Activated naive CD8-positive, alpha-beta T cell (primary cell): ENCODE results near the gene ATL2.
"Not testable (repeated sequence)": the region's sequence is repeated elsewhere in the genome, so short reads cannot be mapped to it uniquely, and the experiment has no call there.

Source experiments
- H3K27ac Mint-ChIP-seq: one replicate; pipeline ENCODE4 v1.8.0; 2021; ENCODE audit warnings: mixed read lengths
- H3K27me3 Mint-ChIP-seq: one replicate; pipeline ENCODE4 v1.8.0; 2021; ENCODE audit warnings: mixed read lengths
- H3K36me3 Mint-ChIP-seq: one replicate; pipeline ENCODE4 v1.8.0; 2021; ENCODE audit warnings: mixed read lengths
- H3K4me1 Mint-ChIP-seq: one replicate; pipeline ENCODE4 v1.8.0; 2021; ENCODE audit warnings: low read depth, mixed read lengths
- H3K4me3 Mint-ChIP-seq: one replicate; pipeline ENCODE4 v1.8.0; 2021; ENCODE audit warnings: mild to moderate bottlenecking, mixed read lengths
- H3K9me3 Mint-ChIP-seq: one replicate; pipeline ENCODE4 v1.8.0; 2021; ENCODE audit warnings: low read depth, mixed read lengths

ATL2 gene

GRCh38 chr2:38279201-38279600 is 97.9 kb downstream of the ATL2 start:
- H3K27ac Mint-ChIP-seq: no peak overlapping the region
- no peak overlapping the region for H3K4me3 Mint-ChIP-seq
- no peaks in the 10 kb centered on the region for H3K36me3 Mint-ChIP-seq
- peaks cover 4% of the 10 kb centered on the region for H3K4me1 Mint-ChIP-seq
- H3K9me3 Mint-ChIP-seq: no peaks in the 10 kb centered on the region
- no peaks in the 10 kb centered on the region for H3K27me3 Mint-ChIP-seq

GRCh38 chr2:38278117-38278438 is 99.0 kb downstream of the ATL2 start:
- not testable (repeated sequence) for H3K27ac Mint-ChIP-seq, H3K36me3 Mint-ChIP-seq, H3K4me1 Mint-ChIP-seq, H3K27me3 Mint-ChIP-seq, H3K9me3 Mint-ChIP-seq, H3K4me3 Mint-ChIP-seq

GRCh38 chr2:38277245-38278116 is 99.6 kb downstream of the ATL2 start:
- no peak overlapping the region for H3K27ac Mint-ChIP-seq
- H3K9me3 Mint-ChIP-seq: no peaks in the 10 kb centered on the region
- peaks cover 2% of the 10 kb centered on the region for H3K4me1 Mint-ChIP-seq
- H3K27me3 Mint-ChIP-seq: no peaks in the 10 kb centered on the region
- H3K36me3 Mint-ChIP-seq: no peaks in the 10 kb centered on the region
- no peak overlapping the region for H3K4me3 Mint-ChIP-seq

- no peaks in the 10 kb centered on the region for H3K36me3 Mint-ChIP-seq
- H3K27me3 Mint-ChIP-seq: no peaks in the 10 kb centered on the region
- no peak overlapping the region for H3K27ac Mint-ChIP-seq
- H3K4me1 Mint-ChIP-seq: peaks cover 2% of the 10 kb centered on the region
- H3K4me3 Mint-ChIP-seq: no peak overlapping the region
- no peaks in the 10 kb centered on the region for H3K9me3 Mint-ChIP-seq
Measured at GRCh38 chr2:38274286-38275276, 102.5 kb downstream of the ATL2 start.

- Mint-ChIP-seq H3K27ac (no peak overlapping the region), H3K36me3 (no peaks in the 10 kb centered on the region), H3K27me3 (no peaks in the 10 kb centered on the region), H3K4me1 (peaks cover 2% of the 10 kb centered on the region), H3K4me3 (no peak overlapping the region), H3K9me3 (no peaks in the 10 kb centered on the region)
Measured at GRCh38 chr2:38271697-38272096, 105.4 kb downstream of the ATL2 start.

- no peaks in the 10 kb centered on the region for H3K27me3 Mint-ChIP-seq
- H3K9me3 Mint-ChIP-seq: no peaks in the 10 kb centered on the region
- no peak overlapping the region for H3K4me3 Mint-ChIP-seq
- H3K36me3 Mint-ChIP-seq: no peaks in the 10 kb centered on the region
- H3K27ac Mint-ChIP-seq: no peak overlapping the region
- peaks cover 2% of the 10 kb centered on the region for H3K4me1 Mint-ChIP-seq
Measured at GRCh38 chr2:38269421-38269820, 107.7 kb downstream of the ATL2 start.

- H3K36me3 Mint-ChIP-seq: no peaks in the 10 kb centered on the region
- no peak overlapping the region for H3K4me3 Mint-ChIP-seq
- H3K4me1 Mint-ChIP-seq: peaks cover 2% of the 10 kb centered on the region
- H3K27me3 Mint-ChIP-seq: no peaks in the 10 kb centered on the region
- H3K27ac Mint-ChIP-seq: no peak overlapping the region
- no peaks in the 10 kb centered on the region for H3K9me3 Mint-ChIP-seq
Measured at GRCh38 chr2:38268691-38269327, 108.3 kb downstream of the ATL2 start.

DNA sequence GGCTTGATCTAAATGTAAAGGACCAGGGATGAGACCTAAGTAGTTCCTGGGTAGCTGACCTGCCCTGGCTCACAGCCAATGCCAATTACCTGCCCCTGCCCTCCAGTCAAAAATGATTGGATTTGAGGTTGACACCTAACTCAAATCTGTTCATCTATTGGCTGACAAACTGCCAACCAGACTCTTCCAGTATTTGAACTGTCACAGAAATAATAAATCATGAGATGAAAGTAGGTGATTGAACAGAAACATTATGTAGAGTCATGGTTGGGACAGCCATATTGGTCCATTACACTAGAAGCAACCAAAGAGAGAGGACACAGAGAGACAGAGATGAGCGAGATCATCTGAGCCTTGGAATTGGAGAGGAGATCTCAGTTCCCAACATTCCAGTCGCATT is 109.1 kb downstream of the ATL2 start:
- Mint-ChIP-seq H3K27ac (no peak overlapping the region), H3K36me3 (no peaks in the 10 kb centered on the region), H3K27me3 (no peaks in the 10 kb centered on the region), H3K9me3 (no peaks in the 10 kb centered on the region), H3K4me3 (no peak overlapping the region), H3K4me1 (peaks cover 2% of the 10 kb centered on the region)

GRCh38 chr2:38267270-38267925 is 109.7 kb downstream of the ATL2 start:
- peaks cover 2% of the 10 kb centered on the region for H3K4me1 Mint-ChIP-seq
- no peak overlapping the region for H3K27ac Mint-ChIP-seq
- H3K36me3 Mint-ChIP-seq: no peaks in the 10 kb centered on the region
- no peak overlapping the region for H3K4me3 Mint-ChIP-seq
- H3K27me3 Mint-ChIP-seq: no peaks in the 10 kb centered on the region
- no peaks in the 10 kb centered on the region for H3K9me3 Mint-ChIP-seq

GRCh38 chr2:38266382-38267061 is 110.6 kb downstream of the ATL2 start:
- no peak overlapping the region for H3K27ac Mint-ChIP-seq
- H3K4me3 Mint-ChIP-seq: no peak overlapping the region
- peaks cover 7% of the 10 kb centered on the region for H3K4me1 Mint-ChIP-seq
- H3K27me3 Mint-ChIP-seq: no peaks in the 10 kb centered on the region
- no peaks in the 10 kb centered on the region for H3K36me3 Mint-ChIP-seq
- H3K9me3 Mint-ChIP-seq: no peaks in the 10 kb centered on the region

GRCh38 chr2:38265461-38265860 is 111.6 kb downstream of the ATL2 start:
- no peak overlapping the region for H3K4me3 Mint-ChIP-seq
- H3K36me3 Mint-ChIP-seq: no peaks in the 10 kb centered on the region
- H3K27me3 Mint-ChIP-seq: peaks cover 1% of the 10 kb centered on the region
- H3K4me1 Mint-ChIP-seq: peaks cover 8% of the 10 kb centered on the region
- no peaks in the 10 kb centered on the region for H3K9me3 Mint-ChIP-seq
- H3K27ac Mint-ChIP-seq: no peak overlapping the region

DNA sequence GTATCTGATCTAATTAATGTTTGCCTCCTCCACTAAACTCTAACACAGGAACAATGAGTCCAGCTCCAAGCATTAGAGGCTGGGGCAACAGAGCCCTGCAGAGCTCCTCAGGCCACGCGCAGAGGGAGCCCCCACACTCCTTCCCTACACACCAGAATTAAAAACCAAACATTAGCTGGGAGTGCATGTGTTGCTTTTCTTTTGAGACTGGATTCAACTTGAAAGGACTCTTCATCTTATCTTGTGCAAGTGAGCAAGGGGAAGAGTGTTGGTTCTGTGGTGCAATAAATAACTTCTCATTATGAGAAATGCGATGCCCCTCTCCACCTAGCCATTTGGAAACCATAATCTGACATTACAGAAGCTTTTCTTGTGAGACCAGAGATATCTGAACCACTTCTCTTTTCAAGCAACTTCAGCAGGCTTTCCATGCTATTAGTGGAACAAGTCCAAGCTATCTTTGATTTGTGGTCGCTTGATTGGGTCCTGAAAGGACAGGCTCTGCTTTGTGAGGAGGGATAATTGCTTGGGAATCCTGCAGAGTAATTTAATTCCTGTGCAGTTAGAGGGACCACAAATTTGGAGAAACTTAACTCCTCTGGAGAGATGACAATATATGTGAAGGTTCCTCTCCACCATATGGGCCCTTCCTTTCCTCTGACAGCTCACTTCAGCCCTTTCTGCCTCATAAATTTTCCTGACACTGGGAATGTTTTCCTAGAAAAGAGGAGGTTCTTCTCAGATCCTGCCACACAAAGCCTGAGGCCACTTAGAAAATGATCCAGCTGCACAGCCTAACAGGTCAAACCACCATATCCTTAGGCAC is 112.5 kb downstream of the ATL2 start:
- H3K9me3 Mint-ChIP-seq: no peaks in the 10 kb centered on the region

GRCh38 chr2:38263293-38263692 is 113.8 kb downstream of the ATL2 start:
- H3K36me3 Mint-ChIP-seq: no peaks in the 10 kb centered on the region
- H3K27me3 Mint-ChIP-seq: peaks cover 1% of the 10 kb centered on the region
- no peaks in the 10 kb centered on the region for H3K9me3 Mint-ChIP-seq
- peaks cover 8% of the 10 kb centered on the region for H3K4me1 Mint-ChIP-seq
- H3K27ac Mint-ChIP-seq: no peak overlapping the region
- no peak overlapping the region for H3K4me3 Mint-ChIP-seq

More for the DNA sequence above, 112.5 kb downstream of the ATL2 start:
- H3K4me3 Mint-ChIP-seq: no peak overlapping the region
- peaks cover 1% of the 10 kb centered on the region for H3K27me3 Mint-ChIP-seq
- H3K4me1 Mint-ChIP-seq: peaks cover 8% of the 10 kb centered on the region
- H3K27ac Mint-ChIP-seq: no peak overlapping the region
- no peaks in the 10 kb centered on the region for H3K36me3 Mint-ChIP-seq
